Activated T-cell treated with anti-CD3 and anti-CD28 coated beads for 4 hours (primary cell): ENCODE data around the gene PABPN1.
"Not testable (repeated sequence)": the region's sequence is repeated elsewhere in the genome, so short reads cannot be mapped to it uniquely, and the experiment has no call there.

Source experiments
- DNase-seq: peaks from one replicate; pipeline ENCODE4 v3.0.0-alpha.2; 2020

Gene PABPN1

GRCh38 chr14:23301969-23302289 lies 19.3 kb upstream of the PABPN1 start:
- no peak for DNase-seq

- peak; percentile 84 for DNase-seq
Measured at GRCh38 chr14:23302290-23303225, 18.7 kb upstream of the PABPN1 start, which contains the start of gene PPP1R3E. Gene PPP1R3E, minus strand, starts transcription at chr14:23302859. Its CDS starts 283 bp downstream, at chr14:23302576.

- no peak for DNase-seq
Measured at GRCh38 chr14:23306412-23307145, 14.7 kb upstream of the PABPN1 start, which contains the start of gene BCL2L2. Gene BCL2L2, plus strand, starts transcription at chr14:23306833. Its CDS starts 935 bp downstream, at chr14:23307768.

- no peak for DNase-seq
Measured at GRCh38 chr14:23307146-23307530, 14.1 kb upstream of the PABPN1 start.

- no peak for DNase-seq
Measured at GRCh38 chr14:23307687-23308644, 13.3 kb upstream of the PABPN1 start.

- no peak for DNase-seq
Measured at GRCh38 chr14:23308721-23309445, 12.4 kb upstream of the PABPN1 start.

- DNase-seq: no peak
Measured at GRCh38 chr14:23310546-23310945, 10.7 kb upstream of the PABPN1 start.

GRCh38 chr14:23316300-23316699 lies 5.0 kb upstream of the PABPN1 start:
- no peak for DNase-seq

- DNase-seq: no peak
Measured at GRCh38 chr14:23319746-23320583, 1.3 kb upstream of the PABPN1 start.

- peak; percentile 38 for DNase-seq
Measured at GRCh38 chr14:23321572-23322547, 603 bp downstream of the PABPN1 start.

- DNase-seq: no peak
Measured at GRCh38 chr14:23322568-23323517, 1.6 kb downstream of the PABPN1 start.

GRCh38 chr14:23323838-23324454 lies 2.7 kb downstream of the PABPN1 start:
- no peak for DNase-seq

GRCh38 chr14:23324455-23324846 lies 3.2 kb downstream of the PABPN1 start:
- DNase-seq: no peak

GRCh38 chr14:23324993-23325392 lies 3.7 kb downstream of the PABPN1 start:
- DNase-seq: no peak

GRCh38 chr14:23325746-23326145 lies 4.5 kb downstream of the PABPN1 start:
- not testable (repeated sequence) for DNase-seq

GRCh38 chr14:23326491-23327332 lies 5.5 kb downstream of the PABPN1 start:
- DNase-seq: no peak
